Activated effector memory CD4-positive, alpha-beta T cell treated with anti-CD3 and anti-CD28 coated beads, Interleukin-2, amount 50 U/mL, for 16 hours (primary cell): Measurements from ENCODE around the gene RGL3.
"Not testable (repeated sequence)": the region's sequence is repeated elsewhere in the genome, so short reads cannot be mapped to it uniquely, and the experiment has no call there.

ENCODE experiments used
- DNase-seq: peaks from one replicate; pipeline ENCODE4 v3.0.0-alpha.2; 2020

Gene RGL3

DNA sequence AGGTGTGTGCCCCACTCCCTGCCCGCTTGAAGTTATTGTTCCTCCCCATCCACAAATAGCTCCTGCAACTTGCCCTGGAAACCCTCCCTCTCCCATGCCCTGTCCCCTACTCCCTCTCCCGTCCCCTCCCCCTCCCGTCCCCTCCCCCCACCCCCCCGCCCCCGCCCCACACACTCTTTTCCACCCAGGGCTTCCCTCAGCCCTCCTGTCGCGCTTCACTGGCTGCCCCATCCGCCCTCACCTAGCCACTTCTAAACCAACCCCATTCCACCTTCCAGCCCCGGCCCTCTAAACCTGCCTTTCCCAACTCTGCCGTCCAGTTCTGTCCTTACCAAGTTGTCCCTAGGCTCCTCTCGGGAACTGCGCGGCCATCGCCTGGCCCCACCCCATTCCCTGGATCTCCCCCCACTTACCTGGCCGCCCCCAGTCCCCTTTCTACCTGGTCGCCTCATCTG, 993 bp downstream of the RGL3 start:
- no peak for DNase-seq

- no peak for DNase-seq
Observed at GRCh38 chr19:11416346-11417052, 2.6 kb downstream of the RGL3 start.

- DNase-seq = no peak
Observed at GRCh38 chr19:11414544-11414943, 4.6 kb downstream of the RGL3 start.

DNA sequence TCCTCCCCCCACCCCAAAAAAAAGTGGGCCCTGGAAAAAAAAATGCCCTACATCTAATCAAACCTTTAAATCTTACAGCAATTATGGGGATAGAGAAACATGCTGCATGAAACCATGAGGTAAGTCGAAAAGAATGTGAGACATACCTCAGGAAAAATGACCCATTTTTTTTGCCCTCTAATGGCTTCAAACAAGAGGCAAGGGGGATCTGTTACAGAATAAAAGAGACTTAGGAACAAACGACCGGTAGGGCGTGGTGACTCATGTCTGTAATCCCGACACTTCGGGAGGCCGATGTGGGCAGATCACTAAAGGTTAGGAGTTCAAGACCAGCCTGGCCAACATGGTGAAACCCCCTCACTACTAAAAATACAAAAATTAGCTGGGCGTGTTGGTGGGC, 8.4 kb downstream of the RGL3 start:
- DNase-seq = no peak

DNA sequence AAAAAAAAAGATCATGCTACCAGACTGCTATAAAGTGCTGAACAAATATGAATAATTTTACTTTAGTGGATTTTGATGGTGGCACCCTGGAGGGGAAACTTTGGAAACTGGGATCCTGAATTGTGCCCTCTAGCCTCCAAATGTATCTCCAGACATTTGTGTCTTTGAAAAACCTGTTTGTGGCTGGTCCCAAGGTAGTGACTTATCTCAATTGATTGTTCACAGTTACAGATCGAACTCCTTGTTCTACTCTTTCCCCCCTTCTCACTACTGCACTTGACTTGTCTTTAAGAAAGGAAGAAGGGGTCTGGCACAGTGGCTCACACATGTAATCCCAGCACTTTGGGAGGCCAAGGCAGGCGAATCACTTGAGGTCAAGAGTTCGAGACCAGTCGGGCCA, 10.5 kb downstream of the RGL3 start:
- DNase-seq = no peak

GRCh38 chr19:11406703-11407236, 12.3 kb downstream of the RGL3 start:
- not testable (repeated sequence) for DNase-seq

- peak; percentile 74 for DNase-seq
Observed at GRCh38 chr19:11405846-11406643, 13.1 kb downstream of the RGL3 start.

GRCh38 chr19:11404588-11405222, 14.4 kb downstream of the RGL3 start:
- no peak for DNase-seq

DNA sequence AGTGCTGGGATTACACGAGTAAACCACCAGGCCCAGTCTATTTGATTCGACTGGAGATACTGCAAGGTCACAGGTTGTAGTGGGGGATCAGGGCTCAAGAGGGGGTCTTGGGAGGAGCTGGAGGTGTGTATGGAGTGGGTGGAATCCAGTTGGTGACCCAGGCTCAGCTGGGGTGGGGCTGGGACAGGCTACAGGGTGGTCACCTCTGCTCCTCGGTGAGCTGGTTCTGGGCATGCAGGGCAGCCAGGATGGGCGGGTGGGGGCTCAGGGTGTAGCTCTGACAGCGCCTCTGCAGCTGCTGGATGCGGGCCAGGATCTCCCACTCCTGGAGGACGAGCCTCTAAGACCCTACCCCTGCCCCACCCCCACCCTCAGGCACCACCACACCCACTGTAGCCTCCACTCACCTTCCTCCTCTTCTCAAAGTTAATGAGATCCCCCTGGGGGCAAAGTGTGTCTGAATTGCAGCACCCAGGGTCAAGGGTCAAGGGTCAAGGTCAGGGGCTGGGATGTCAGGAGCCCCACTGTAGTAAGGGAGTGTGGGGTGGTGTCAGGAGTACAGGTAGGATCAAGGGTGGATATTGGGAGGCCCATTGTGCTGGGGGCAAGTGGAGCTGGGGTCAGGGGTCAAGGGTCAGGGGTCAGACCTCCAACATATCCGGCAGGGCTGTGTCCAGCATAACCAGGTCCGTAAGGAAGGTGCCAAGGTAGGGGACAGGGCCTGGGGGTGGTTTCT, 17.1 kb downstream of the RGL3 start:
- no peak for DNase-seq

GRCh38 chr19:11400798-11401197, 18.3 kb downstream of the RGL3 start:
- DNase-seq = no peak

- no peak for DNase-seq
Observed at GRCh38 chr19:11399667-11400066, 19.4 kb downstream of the RGL3 start.

DNA sequence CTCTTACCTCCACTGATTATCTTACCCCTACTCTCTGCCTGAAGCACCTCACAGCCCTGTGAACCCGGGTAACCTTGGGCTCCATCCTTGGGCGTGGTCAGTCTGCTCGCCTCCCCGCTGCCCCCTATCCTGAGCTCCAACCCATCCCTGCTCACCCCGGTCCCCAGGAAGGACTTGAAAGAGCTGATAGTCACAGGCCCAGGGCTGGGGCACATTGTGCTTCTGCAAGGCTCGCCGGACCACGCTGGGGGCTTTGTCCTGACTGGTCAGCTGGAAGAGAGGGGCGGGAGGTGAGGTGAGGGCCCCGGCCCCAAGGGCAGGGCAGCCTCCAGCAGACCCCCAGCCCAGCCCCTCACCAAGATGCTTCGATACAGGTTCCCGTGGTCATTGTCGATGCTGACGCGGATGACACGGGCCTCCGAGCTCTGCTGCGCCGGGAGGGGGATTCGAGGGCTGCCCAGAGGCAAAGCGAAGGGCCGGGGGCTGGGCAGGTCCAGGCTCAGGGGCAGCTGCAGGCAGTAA, 22.0 kb downstream of the RGL3 start:
- DNase-seq = no peak

GRCh38 chr19:11390933-11391680, 28.0 kb downstream of the RGL3 start:
- DNase-seq = no peak

DNA sequence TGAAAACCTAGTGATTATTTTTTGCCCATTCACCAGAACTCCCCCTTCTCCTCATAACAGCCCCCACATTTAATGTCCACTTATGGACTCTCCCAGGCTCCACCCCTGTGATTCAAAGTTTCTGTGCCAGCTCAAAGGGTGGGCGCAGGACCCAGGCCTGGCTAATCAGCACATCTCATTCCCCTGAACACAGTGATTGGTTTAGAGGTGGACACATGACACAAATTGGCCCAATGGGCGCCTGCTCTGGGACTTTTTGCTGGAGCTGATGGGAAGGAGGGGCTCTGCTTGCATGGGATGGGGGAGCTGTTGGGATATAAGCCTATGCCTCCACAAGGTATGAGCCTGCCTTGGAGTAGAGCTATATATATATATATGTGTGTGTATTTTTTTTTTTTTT, 28.8 kb downstream of the RGL3 start:
- no peak for DNase-seq

DNA sequence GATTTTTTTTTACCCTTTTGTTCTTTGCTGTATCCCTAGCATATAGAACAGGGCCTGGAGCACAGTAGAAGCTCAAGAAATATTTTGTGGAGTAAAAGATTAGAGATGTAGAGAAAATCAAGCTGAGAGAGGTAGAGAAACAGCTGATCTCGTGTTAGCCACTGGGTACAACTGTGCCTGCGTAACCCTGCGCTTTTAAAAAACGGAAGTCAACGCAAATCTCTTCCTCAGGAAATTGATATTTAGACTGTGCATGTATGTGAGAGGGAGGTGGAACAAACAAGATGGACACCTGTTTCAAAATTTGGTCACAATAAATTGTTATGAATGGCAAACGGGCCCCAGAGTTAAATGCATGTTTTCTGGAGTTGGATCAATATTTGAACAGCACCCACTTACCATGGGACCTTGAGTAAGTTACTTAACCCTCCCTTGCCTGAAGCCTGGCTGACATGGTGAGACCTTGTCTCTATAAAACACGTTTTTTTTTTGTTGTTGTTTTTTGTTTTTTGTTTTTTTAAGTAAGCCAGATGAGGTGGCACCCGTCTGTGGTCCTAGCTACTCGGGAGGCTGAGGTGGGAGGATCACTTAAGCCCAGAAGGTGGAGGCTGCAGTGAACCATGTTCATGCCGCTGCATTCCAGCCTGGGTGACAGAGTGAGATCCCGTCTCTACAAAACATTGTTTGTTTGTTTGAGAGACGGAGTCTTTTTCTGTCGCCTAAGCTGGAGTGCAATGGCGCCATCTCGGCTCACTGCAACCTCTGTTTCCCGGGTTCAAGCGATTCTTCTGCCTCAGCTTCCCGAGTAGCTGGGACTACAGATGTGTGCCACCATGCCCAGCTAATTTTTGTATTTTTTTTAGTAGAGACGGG, 31.7 kb downstream of the RGL3 start:
- DNase-seq = no peak

DNA sequence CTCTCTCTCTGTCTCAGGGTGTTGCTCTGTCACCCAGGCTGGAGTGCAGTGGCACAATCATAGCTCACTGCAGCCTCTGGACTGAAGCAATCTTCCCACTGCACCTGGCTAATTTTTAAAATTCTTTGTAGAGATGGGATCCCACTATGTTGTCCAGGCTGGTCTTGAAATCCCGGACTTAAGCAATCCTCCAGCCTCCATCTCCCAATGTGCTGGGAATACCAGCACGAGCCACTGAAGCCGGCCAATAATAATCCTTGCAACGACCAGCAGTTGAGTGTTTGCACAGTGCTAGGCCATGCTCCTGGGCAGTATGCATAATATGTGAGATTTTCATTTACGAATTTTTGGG, 34.4 kb downstream of the RGL3 start:
- no peak for DNase-seq

- no peak for DNase-seq
Observed at GRCh38 chr19:11383706-11384048, 35.4 kb downstream of the RGL3 start.

- DNase-seq = peak; percentile 77
Observed at GRCh38 chr19:11382898-11383705, 36.0 kb downstream of the RGL3 start.

GRCh38 chr19:11380653-11381537, 38.2 kb downstream of the RGL3 start:
- DNase-seq = peak; percentile 98
